SK-N-SH treated with all-trans-retinoic acid at 6 μM for 48 hours (cell line): Measurements from ENCODE around the gene SPATA45.

ENCODE experiments used
- ATAC-seq: fragments of 200-7000 bp; cut with Tn5 transposase; 3 replicates; pipeline ENCODE4 v1.9.1; 2020; ENCODE audit warnings: mild to moderate bottlenecking, moderate library complexity
- GLIS3 ChIP-seq: fragments of 250-450 bp; sonication (Bioruptor Pico); IDR thresholded peaks from 2 replicates; pipeline ENCODE4 v1.5.0; 2020; ENCODE audit warnings: mild to moderate bottlenecking, moderate library complexity
- ISL1 ChIP-seq: fragments of 250-450 bp; sonication (Bioruptor Pico); IDR thresholded peaks from 2 replicates; pipeline ENCODE4 v2.1.2; 2022; ENCODE audit warnings: mild to moderate bottlenecking, moderate library complexity
- PPARA ChIP-seq: fragments of 250-450 bp; sonication (Bioruptor Pico); IDR thresholded peaks from 2 replicates; pipeline ENCODE4 v1.5.0; 2020; ENCODE audit warnings: mild to moderate bottlenecking, borderline replicate concordance
- ZC3H10 ChIP-seq: fragments of 250-450 bp; sonication (Bioruptor Pico); IDR thresholded peaks from 2 replicates; pipeline ENCODE4 v1.5.1; 2021; ENCODE audit warnings: mild to moderate bottlenecking, moderate library complexity
- ZNF565 ChIP-seq: fragments of 450-650 bp; formaldehyde crosslinking; conservative IDR thresholded peaks from 2 replicates; pipeline ENCODE4 v1.5.0; 2020; ENCODE audit warnings: low read depth, mild to moderate bottlenecking, moderate library complexity
- ZNF70 ChIP-seq: fragments of 450-650 bp; formaldehyde crosslinking; IDR thresholded peaks from 2 replicates; pipeline ENCODE4 v1.5.0; 2020; ENCODE audit warnings: mild to moderate bottlenecking, moderate library complexity
- ZNF8 ChIP-seq: fragments of 450-650 bp; formaldehyde crosslinking; IDR thresholded peaks from 2 replicates; pipeline ENCODE4 v1.5.0; 2020; ENCODE audit warnings: mild to moderate bottlenecking, moderate library complexity
- TF ChIP-seq, protein P1 (sequence below): fragments of 250-450 bp; sonication (Bioruptor Pico); IDR thresholded peaks from 2 replicates; pipeline ENCODE4 v1.8.0; 2020; ENCODE audit warnings: mild to moderate bottlenecking, moderate library complexity, borderline replicate concordance
- TF ChIP-seq, protein P2 (sequence below): fragments of 250-450 bp; sonication (Bioruptor Pico); IDR thresholded peaks from 2 replicates; pipeline ENCODE4 v1.5.1; 2021; ENCODE audit warnings: mild to moderate bottlenecking, moderate library complexity
- TF ChIP-seq, protein P3 (sequence below): fragments of 250-450 bp; sonication (Bioruptor Pico); IDR thresholded peaks from 2 replicates; pipeline ENCODE4 v1.8.0; 2021; ENCODE audit warnings: low read depth, mild to moderate bottlenecking, moderate library complexity, borderline replicate concordance
- TF ChIP-seq, protein P4 (sequence below): fragments of 250-450 bp; sonication (Bioruptor Pico); IDR thresholded peaks from 2 replicates; pipeline ENCODE4 v1.5.0; 2020; ENCODE audit warnings: mild to moderate bottlenecking, moderate library complexity
- TF ChIP-seq, protein P5 (sequence below): fragments of 250-450 bp; sonication (Bioruptor Pico); IDR thresholded peaks from 2 replicates; pipeline ENCODE4 v1.5.1; 2020; ENCODE audit warnings: low read depth, mild to moderate bottlenecking, moderate library complexity

SPATA45 gene

DNA sequence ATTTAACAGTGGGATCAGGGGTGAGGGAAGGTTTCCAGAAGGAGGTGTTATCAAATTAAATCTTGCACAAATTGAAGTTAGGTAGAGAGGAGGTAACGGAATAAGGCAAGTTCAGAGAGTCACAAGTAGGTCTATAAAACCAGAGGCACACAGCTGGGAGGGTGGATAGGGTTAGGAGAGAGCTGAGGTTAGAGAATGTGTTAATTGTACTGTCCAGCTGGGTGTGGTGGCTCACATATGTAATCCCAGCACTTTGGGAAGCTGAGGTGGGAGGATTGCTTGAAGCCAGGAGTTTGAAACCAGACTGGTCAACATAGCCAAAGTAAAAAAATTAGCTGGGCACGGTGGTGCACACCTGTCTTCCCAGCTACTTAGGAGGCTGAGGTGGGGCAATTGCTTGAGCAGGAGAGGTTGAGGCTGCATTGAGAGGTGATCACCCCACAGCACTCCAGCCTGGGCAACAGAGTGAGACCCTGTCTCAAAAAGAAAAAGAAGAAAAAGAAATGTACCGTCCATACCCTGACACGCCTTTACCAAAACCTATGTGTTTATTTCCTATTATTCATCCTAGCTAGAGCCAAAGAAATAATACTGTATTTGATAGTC, 20.2 kb downstream of the SPATA45 start:
- TF ChIP-seq ISL1 (CRISPR knock-in tag): no peak
- TF ChIP-seq ZC3H10 (CRISPR knock-in tag): no peak
- TF ChIP-seq ZNF565 (CRISPR knock-in tag): no peak
- no peak for TF ChIP-seq PPARA (CRISPR knock-in tag)
- ATAC-seq: no peak

DNA sequence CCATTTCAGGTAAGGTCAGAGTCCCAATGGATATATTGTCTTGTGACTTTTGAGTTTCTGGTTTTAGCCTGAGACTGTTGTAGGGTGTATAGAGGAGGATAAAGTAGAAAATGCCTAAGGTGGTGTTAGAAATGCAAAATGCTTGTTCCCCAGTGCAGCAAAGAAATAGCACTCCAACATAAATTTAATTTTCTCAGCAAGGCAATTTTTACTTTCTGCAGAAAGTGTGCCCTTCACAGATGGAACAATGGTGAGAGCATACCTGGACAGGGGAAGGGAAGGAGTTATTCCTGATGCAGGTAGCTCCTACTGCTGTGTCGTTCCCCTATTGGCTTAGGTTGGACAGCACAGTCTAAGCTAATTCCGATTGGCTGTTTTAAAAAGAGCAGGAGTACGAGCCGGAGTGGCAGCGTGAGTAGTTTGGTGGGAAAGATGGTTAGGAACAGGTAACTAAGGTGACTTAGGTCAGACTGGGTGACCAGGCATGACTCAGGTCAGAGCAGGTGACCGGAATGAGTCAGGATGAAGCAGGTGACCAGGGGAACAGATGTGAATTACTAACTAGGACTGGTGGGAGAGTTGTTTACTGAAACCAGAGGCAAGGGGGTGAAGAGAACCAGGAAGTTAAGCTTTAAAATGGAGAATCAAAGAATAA, 21.5 kb downstream of the SPATA45 start:
- TF ChIP-seq, protein P1, sequence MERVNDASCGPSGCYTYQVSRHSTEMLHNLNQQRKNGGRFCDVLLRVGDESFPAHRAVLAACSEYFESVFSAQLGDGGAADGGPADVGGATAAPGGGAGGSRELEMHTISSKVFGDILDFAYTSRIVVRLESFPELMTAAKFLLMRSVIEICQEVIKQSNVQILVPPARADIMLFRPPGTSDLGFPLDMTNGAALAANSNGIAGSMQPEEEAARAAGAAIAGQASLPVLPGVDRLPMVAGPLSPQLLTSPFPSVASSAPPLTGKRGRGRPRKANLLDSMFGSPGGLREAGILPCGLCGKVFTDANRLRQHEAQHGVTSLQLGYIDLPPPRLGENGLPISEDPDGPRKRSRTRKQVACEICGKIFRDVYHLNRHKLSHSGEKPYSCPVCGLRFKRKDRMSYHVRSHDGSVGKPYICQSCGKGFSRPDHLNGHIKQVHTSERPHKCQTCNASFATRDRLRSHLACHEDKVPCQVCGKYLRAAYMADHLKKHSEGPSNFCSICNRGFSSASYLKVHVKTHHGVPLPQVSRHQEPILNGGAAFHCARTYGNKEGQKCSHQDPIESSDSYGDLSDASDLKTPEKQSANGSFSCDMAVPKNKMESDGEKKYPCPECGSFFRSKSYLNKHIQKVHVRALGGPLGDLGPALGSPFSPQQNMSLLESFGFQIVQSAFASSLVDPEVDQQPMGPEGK (CRISPR knock-in tag): no peak
- no peak for TF ChIP-seq GLIS3 (CRISPR knock-in tag)
- TF ChIP-seq, protein P2, sequence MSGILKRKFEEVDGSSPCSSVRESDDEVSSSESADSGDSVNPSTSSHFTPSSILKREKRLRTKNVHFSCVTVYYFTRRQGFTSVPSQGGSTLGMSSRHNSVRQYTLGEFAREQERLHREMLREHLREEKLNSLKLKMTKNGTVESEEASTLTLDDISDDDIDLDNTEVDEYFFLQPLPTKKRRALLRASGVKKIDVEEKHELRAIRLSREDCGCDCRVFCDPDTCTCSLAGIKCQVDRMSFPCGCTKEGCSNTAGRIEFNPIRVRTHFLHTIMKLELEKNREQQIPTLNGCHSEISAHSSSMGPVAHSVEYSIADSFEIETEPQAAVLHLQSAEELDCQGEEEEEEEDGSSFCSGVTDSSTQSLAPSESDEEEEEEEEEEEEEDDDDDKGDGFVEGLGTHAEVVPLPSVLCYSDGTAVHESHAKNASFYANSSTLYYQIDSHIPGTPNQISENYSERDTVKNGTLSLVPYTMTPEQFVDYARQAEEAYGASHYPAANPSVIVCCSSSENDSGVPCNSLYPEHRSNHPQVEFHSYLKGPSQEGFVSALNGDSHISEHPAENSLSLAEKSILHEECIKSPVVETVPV: no peak
- ATAC-seq: no peak

DNA sequence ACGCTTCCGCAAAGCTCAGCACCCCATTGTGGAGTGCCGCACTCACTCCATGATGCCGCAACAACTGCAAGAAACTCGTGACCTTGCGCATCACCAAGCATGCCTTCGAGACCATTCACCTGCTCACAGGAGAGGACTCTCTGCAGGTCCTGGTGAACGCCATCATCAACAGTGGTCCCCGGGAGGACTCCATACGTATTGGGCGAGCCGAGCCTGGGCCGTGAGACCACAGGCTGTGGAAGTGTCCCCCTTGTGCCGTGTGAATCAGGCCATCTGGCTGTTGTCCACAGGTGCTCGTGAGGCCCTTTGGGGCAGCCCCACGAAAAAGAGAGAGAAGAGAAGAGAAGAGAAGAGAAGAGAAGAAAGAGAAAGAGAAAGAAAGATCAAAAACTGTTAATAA, 23.2 kb downstream of the SPATA45 start:
- no peak for ATAC-seq
- TF ChIP-seq, protein P3, sequence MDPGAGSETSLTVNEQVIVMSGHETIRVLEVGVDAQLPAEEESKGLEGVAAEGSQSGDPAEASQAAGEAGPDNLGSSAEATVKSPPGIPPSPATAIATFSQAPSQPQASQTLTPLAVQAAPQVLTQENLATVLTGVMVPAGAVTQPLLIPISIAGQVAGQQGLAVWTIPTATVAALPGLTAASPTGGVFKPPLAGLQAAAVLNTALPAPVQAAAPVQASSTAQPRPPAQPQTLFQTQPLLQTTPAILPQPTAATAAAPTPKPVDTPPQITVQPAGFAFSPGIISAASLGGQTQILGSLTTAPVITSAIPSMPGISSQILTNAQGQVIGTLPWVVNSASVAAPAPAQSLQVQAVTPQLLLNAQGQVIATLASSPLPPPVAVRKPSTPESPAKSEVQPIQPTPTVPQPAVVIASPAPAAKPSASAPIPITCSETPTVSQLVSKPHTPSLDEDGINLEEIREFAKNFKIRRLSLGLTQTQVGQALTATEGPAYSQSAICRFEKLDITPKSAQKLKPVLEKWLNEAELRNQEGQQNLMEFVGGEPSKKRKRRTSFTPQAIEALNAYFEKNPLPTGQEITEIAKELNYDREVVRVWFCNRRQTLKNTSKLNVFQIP: no peak
- no peak for TF ChIP-seq ZNF8
- TF ChIP-seq ZNF565 (CRISPR knock-in tag): no peak
- TF ChIP-seq, protein P4, sequence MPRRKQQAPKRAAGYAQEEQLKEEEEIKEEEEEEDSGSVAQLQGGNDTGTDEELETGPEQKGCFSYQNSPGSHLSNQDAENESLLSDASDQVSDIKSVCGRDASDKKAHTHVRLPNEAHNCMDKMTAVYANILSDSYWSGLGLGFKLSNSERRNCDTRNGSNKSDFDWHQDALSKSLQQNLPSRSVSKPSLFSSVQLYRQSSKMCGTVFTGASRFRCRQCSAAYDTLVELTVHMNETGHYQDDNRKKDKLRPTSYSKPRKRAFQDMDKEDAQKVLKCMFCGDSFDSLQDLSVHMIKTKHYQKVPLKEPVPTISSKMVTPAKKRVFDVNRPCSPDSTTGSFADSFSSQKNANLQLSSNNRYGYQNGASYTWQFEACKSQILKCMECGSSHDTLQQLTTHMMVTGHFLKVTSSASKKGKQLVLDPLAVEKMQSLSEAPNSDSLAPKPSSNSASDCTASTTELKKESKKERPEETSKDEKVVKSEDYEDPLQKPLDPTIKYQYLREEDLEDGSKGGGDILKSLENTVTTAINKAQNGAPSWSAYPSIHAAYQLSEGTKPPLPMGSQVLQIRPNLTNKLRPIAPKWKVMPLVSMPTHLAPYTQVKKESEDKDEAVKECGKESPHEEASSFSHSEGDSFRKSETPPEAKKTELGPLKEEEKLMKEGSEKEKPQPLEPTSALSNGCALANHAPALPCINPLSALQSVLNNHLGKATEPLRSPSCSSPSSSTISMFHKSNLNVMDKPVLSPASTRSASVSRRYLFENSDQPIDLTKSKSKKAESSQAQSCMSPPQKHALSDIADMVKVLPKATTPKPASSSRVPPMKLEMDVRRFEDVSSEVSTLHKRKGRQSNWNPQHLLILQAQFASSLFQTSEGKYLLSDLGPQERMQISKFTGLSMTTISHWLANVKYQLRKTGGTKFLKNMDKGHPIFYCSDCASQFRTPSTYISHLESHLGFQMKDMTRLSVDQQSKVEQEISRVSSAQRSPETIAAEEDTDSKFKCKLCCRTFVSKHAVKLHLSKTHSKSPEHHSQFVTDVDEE (CRISPR knock-in tag): no peak

DNA sequence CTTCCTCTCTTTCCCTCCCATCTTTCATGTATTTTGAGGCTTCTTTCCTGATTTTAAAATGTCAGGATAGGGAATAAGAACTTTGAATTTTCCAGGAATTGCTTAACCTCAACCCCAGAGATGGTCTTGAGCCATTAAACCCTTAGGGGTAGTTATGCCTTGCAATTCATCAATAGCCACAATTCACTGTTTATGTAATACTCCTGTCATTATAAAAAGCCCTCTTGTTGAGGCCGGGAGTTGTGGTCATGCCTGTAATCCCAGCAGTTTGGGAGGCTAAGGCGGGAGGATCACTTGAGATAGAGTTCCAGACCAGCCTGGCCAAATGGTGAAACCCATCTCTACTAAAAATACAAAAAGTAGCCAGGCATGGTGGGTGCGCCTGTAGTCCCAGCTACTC, 24.5 kb downstream of the SPATA45 start:
- no peak for TF ChIP-seq ZNF70 (CRISPR knock-in tag)
- TF ChIP-seq, protein P2: no peak
- TF ChIP-seq, protein P4 (CRISPR knock-in tag): no peak
- TF ChIP-seq, protein P5, sequence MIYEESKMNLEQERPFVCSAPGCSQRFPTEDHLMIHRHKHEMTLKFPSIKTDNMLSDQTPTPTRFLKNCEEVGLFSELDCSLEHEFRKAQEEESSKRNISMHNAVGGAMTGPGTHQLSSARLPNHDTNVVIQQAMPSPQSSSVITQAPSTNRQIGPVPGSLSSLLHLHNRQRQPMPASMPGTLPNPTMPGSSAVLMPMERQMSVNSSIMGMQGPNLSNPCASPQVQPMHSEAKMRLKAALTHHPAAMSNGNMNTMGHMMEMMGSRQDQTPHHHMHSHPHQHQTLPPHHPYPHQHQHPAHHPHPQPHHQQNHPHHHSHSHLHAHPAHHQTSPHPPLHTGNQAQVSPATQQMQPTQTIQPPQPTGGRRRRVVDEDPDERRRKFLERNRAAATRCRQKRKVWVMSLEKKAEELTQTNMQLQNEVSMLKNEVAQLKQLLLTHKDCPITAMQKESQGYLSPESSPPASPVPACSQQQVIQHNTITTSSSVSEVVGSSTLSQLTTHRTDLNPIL (CRISPR knock-in tag): no peak
- no peak for ATAC-seq
